GM12801 (cell line): ENCODE data around the gene AGPAT4.

ENCODE experiments used
- TF ChIP-seq, protein P1 (sequence below): IDR thresholded peaks from one replicate; pipeline ENCODE4 v1.5.1; 2011; ENCODE audit warnings: control low read depth; ENCODE audit not compliant: insufficient read length; ENCODE audit errors: extremely low read depth

The AGPAT4 gene

DNA sequence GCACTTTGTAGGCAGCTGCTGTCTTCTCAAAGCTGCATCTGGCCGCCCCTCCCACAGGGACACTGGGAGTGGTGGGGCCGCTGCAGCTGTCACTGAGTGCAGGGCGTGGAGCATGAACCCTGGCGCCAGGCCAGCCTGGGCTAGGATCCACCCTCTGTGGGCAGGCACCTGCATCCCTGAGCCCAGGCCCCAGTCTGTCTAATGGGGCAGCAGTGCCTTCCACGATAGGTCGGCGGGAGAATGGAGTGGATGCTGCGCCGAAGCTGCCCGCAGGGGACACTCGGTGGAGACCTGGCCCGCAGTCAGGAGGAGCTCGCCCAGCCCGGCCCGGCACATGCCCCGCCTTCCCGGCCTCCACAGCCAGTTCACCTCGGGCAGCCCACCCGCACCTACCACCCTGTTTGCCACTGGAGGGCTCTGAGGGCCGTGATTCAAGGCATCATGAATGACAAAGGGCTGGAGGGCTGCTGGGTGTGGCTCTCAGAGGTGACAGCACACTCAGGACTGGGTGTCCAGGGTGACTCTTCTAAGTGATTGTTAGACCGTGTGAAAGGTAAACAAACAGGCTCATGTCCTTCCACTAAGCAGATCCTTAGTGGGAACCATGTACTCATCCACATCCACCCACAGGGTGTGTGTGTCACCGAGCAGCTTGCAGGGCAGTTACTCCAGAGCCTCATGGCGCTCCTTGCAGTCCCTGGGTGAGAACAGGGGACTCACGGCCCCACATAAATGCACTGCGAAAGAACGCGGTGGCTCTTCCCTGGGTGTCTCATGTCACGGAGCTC is 133.9 kb downstream of the AGPAT4 start:
- TF ChIP-seq, protein P1, sequence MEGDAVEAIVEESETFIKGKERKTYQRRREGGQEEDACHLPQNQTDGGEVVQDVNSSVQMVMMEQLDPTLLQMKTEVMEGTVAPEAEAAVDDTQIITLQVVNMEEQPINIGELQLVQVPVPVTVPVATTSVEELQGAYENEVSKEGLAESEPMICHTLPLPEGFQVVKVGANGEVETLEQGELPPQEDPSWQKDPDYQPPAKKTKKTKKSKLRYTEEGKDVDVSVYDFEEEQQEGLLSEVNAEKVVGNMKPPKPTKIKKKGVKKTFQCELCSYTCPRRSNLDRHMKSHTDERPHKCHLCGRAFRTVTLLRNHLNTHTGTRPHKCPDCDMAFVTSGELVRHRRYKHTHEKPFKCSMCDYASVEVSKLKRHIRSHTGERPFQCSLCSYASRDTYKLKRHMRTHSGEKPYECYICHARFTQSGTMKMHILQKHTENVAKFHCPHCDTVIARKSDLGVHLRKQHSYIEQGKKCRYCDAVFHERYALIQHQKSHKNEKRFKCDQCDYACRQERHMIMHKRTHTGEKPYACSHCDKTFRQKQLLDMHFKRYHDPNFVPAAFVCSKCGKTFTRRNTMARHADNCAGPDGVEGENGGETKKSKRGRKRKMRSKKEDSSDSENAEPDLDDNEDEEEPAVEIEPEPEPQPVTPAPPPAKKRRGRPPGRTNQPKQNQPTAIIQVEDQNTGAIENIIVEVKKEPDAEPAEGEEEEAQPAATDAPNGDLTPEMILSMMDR, result no peak

DNA sequence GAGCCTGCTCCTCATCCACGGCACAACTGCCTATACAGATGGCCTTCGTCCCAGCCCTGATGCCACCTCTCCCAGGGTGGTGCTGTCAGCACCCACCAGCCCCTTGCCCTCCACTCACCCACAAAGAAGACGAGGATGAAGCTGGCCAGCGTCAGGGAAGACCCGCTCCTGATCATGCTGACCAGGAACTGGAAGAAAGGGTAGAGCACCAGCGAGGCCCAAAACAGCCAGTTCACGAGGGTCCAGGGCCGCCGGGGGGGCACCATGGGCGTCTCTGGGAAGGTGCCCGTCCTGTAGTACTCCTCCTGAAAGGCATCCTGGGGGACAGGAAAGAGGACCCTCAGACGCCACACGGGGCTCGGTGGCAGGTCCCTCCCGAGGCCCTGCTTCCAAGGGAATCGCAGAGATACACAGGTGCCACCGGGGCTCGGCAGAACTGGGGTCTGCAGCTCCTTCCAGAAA is 134.5 kb downstream of the AGPAT4 start:
- TF ChIP-seq, protein P1, result no peak

GRCh38 chr6:161138543-161139303 is 135.1 kb downstream of the AGPAT4 start:
- TF ChIP-seq, protein P1, result no peak

DNA sequence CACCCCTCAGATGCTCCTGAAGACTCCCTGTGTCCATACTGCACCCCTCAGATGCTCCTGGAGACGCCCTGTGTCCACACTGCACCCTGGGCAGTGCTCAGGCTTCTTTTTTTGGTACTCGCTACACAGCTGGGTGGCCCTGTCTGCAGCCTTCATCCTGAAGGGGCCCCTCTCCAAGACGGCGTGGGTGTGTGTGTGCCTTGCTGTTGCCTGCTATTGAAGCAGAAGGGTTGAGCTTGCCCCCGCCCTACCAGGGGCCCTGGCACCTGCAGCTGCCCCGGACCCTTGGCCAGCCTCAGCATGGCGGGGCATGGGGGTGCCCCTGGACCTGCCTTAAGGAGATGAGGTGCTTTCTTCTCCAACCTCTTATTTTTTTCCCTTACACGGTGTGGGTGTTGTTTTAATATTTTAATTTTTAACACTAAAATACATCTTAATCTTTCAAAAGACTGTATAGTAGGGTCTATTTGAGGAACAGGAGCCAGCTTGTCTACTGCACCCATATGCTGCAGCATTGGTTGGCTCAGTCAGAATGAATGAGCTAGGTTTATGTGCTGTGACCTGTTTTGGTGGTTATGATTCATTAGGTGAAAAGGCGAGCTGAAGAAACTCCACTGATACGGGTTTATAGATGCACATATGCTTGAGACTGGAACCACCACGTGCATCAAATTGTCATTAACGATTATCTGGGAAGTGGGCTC is 135.9 kb downstream of the AGPAT4 start:
- TF ChIP-seq, protein P1, result no peak

DNA sequence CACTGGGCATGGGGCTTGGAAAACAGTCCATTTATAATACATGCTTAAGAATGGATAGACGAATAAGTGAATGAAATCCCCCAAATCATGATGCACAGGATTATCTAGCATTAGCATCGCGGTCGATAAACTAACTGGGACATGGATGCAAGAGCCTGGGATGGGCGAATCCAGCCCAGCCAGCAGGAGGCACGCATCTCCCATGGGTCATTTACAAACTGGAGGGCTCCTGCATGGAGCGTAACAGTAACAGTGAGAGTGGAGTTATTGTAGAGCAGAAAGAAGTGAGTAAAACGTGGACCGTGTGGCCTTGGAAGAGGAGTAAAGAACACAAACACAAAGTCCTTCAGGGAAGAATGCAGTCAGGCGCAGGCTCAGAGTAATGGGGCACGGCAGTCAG is 136.5 kb downstream of the AGPAT4 start:
- TF ChIP-seq, protein P1, result no peak

DNA sequence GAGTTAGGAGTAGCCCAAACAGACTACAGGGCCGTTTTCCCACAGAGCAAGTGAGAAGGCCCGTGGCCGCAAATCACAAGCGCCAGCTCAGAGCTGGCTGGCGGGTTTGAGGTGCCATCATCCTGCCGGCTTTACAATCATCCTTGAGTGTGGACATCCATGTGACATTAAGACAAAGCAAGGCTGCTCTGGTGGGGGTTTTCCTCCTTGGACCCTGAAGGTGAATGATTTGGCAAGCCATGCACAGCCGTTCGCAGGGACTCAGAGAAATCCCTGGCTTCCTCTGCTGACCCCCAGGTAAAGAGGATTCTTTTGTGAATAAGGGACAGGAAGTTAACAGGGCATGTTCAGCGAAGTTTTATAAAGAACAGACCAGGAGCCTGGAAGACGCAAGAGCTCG is 137.2 kb downstream of the AGPAT4 start:
- TF ChIP-seq, protein P1, result no peak
